Dermis microvascular lymphatic vessel endothelial cell (primary cell): ENCODE results near the gene SPATA7. TPM values are rescaled to one million over a fixed set of nuclear protein-coding genes. Genes with fewer than 3 reads are reported as not detected.

Experiments used
- DNase-seq, 2 donors: peaks; one replicate each; pipeline versions ENCODE4 v3.0.0 to v3.0.0-alpha.2; 2010; ENCODE audit warnings: low read depth in 2 of 2
- total RNA-seq: library from RNA; depleted of rRNA; stranded (reverse); fragments of >200 nt; gene quantifications from 2 replicates; pipeline ENCODE4 v1.2.1, GENCODE V29; 2014

Gene SPATA7
- total RNA-seq, 1 donor from 2014 or later = 6.3 TPM

DNA sequence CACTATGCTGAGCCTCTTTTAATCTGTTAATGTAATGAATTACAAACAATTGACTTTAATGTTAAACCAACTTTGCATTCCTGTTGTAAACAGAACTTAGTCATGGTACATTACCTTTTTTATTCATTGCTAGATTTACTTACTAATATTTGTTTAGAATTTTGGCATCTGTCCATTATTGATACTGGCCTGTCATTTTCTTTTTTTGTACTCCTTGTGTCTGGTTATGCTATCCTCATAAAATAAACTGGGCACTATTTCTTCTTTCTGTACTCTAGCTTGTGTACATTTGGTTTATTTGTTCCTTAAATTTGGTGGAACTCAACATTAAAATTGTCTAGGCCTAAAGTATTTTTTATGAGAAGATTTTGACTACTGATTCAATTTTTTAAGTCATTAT, 32.1 kb downstream of the SPATA7 start:
- no peak for DNase-seq

DNA sequence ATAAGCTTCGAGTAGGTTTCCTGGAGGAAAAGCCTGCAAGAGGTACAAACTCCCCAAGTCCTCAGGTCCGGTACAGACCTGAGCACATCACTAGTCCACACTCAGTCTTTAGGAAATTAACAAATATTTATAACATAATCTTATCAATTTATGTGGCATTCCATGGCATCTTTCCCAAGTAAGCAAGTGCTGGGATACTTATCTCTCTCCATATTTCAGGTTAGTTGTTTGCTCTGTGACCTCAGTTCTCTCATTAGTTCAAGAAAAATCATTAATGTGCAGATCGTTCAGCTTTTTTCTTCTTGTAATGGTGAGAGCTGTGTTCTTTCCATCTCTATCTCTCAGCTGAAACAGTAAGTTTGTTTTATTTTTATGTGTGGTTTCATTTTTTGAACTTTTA, 34.7 kb downstream of the SPATA7 start:
- DNase-seq = no peak

- no peak for DNase-seq
Measured at GRCh38 chr14:88421286-88421685, 35.8 kb downstream of the SPATA7 start.

GRCh38 chr14:88422047-88422446, 36.6 kb downstream of the SPATA7 start:
- no peak for DNase-seq

GRCh38 chr14:88422919-88423650, 37.6 kb downstream of the SPATA7 start:
- DNase-seq = no peak

GRCh38 chr14:88424573-88424972, 39.1 kb downstream of the SPATA7 start:
- no peak for DNase-seq

DNA sequence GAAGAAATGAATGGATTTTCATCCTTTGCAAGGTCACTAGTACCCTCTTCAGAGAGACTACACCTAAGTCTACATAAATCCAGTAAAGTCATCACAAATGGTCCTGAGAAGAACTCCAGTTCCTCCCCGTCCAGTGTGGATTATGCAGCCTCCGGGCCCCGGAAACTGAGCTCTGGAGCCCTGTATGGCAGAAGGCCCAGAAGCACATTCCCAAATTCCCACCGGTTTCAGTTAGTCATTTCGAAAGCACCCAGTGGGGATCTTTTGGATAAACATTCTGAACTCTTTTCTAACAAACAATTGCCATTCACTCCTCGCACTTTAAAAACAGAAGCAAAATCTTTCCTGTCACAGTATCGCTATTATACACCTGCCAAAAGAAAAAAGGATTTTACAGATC, 40.8 kb downstream of the SPATA7 start:
- DNase-seq = no peak

- no peak for DNase-seq
Measured at GRCh38 chr14:88430976-88431375, 45.5 kb downstream of the SPATA7 start.

GRCh38 chr14:88437658-88438057, 52.2 kb downstream of the SPATA7 start:
- peak in 1 of 2 donors; percentile 14 for DNase-seq

DNA sequence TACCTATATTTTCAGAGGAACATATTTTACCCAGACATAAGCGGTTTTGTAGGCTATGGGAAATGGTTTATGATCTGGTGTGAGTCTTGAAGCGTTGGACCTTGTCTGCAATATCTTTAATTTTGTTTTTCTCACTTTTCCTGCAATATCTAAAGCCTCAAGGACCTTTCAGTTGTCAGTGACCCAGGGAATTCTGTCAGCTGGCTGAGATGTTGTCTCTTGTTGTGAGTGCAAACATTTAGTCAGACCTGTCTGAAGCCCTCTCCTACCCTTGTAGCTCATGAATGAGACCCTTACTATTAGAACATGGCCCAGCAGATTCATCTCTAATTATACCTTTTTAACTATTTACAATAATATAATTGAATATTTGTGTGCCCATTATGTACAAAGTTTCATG, 53.6 kb downstream of the SPATA7 start:
- no peak for DNase-seq

GRCh38 chr14:88452231-88452630, 66.8 kb downstream of the SPATA7 start:
- DNase-seq = no peak

DNA sequence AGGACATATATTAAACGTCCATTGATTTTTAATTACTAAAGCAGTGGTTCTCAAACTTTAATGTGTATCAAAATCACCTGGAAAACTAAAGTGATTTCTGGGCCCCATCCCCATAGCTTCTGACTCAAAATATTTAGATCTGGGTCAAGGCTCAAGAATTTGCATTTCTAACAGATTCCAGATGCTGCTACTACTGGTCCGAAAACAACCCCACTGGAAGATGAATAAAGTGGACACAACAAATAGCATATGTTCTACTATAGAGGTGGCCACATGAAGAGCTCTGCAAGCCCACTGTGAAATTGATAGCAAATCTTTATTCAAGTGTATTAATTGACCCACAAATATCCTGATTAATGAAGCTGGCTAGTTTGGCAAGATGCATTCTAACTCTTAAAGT, 69.4 kb downstream of the SPATA7 start:
- DNase-seq = no peak

DNA sequence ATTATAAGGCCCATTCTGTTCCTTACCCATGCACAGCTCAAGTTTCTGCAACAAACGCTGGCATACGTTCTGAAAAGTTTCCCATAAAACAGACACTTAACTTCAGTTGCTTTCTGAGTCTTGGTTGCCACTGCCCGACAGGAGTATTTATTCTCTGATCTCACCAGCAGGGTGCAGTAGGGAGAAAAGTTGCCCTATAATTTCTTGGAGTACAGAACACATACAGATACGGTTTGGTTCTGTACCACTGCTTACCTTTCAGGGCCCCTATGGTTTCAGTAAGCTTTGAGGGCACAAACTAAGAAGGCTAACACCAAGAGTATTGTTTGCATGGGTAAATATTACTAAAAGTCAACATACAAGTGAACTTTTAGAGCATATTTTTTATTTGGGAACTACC, 77.9 kb downstream of the SPATA7 start:
- peak in 1 of 2 donors; percentile 18 for DNase-seq

GRCh38 chr14:88468406-88468805, 82.9 kb downstream of the SPATA7 start:
- no peak for DNase-seq

- DNase-seq = peak in 1 of 2 donors; percentile 12
Measured at GRCh38 chr14:88470542-88471440, 85.3 kb downstream of the SPATA7 start.

GRCh38 chr14:88473791-88474190, 88.3 kb downstream of the SPATA7 start:
- no peak for DNase-seq

DNA sequence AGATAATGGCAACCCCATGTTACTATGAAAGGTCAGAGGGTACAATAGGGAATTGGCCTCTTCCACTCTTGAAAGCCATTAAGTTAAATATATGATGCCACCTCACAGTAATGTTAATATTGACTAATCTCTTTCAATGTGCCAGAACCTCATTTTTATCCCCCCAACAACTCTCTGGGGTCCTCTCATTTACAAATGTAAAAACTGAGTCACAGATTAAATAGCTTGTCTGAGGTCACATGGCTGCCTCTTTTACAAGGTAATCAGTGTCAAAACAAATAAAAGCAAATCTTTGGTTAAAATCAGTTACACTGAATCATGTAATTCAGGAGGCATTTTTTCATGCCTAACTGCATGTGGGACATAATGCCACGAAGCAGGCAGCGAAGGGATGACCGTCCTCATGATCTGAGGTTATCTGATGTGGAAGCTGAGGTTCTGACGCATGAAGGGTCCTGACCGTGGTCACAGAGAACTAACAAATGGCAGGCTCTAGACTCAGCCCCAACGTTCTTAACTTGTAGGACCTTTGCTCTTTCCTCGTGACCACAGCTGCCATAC, 90.8 kb downstream of the SPATA7 start:
- DNase-seq = no peak

GRCh38 chr14:88476825-88477224, 91.4 kb downstream of the SPATA7 start:
- DNase-seq = no peak

DNA sequence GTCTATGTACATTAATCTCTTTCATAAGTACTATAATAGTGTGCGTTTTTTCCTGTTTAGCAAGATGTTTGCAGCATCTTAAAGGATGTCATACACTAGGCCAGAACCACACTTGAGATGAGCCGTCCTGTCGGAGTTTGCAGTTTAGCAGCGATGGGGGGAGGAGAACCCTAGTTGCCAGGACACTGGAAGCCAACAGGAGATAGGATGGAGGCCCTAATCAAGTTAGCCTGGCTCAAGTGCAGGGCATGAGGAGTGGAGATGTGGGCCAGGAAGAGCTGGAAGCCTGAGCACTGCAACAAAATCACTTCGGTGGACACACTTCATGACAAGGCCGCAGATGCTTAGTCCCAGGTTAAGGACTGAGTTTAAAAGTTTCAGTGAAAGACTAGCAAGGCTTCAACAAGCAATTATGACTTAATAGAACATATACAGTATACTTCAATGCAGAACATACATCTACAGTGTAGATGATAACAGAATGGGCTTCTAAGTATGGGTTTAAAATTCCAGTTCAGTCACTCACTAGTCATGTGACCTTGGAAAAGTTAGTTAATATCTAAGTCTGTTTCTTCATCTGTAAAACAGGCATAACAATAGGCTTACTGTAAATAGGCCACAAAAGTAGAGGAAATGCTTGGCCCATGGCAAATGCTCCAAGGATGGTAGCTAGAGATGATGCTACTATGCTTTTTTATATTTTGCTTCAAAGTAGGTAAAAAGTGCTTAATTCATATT, 92.2 kb downstream of the SPATA7 start:
- DNase-seq = no peak

GRCh38 chr14:88478931-88479330, 93.5 kb downstream of the SPATA7 start:
- no peak for DNase-seq

GRCh38 chr14:88479574-88479987, 94.1 kb downstream of the SPATA7 start:
- no peak for DNase-seq

DNA sequence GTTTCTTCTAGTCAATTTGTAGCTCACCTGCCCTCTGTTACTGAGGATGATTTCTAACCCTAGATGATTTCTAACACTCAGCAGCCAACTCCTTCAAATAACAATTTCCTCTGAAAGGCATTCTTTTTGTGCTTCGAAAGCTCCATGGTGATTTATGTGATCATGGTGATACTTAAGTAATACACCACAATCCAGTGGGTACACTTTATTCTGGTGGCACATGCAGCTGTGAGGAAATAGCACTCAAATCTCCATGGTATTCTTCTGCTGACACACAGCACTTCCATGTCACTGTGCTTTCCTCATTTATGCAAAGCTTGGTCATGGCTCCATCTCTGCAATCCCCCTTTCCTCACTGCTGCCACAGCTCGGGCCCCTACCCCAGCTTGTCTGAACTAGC, 95.6 kb downstream of the SPATA7 start:
- no peak for DNase-seq
